Tibial artery (tissue), 4 donors: Measurements from ENCODE around the gene POP4.

Experiments used
- DNase-seq, 2 donors: peaks; one replicate each; pipeline ENCODE4 v3.0.0-alpha.2; 2019
- H3K27ac ChIP-seq, 2 donors: fragments of 200-600 bp; sonication (generic) in 1 of 2; 1 replicate in 1 of 2; 2 replicates in 1 of 2; pipeline ENCODE4 v1.5.1; 2018 to 2019; ENCODE audit warnings: mild to moderate bottlenecking in 1 of 2
- H3K27me3 ChIP-seq, 2 donors: fragments of 200-600 bp; sonication (generic) in 1 of 2; one replicate each; pipeline versions ENCODE4 v1.5.1 to v1.6.0; 2016 to 2019
- H3K36me3 ChIP-seq, 3 donors: fragments of 200-600 bp; sonication (generic) in 2 of 3; one replicate each; pipeline ENCODE4 v1.5.1; 2016 to 2019; ENCODE audit warnings: mild to moderate bottlenecking in 2 of 3
- H3K4me1 ChIP-seq, 4 donors: fragments of 200-600 bp; sonication (generic) in 2 of 4; 1 replicate in 3 of 4; 2 replicates in 1 of 4; pipeline ENCODE4 v1.5.1; 2016 to 2019
- H3K4me3 ChIP-seq, 2 donors: fragments of 200-600 bp; sonication (generic) in 1 of 2; 1 replicate in 1 of 2; 2 replicates in 1 of 2; pipeline ENCODE4 v1.5.1; 2018 to 2019; ENCODE audit warnings: mild to moderate bottlenecking in 2 of 2
- H3K9me3 ChIP-seq, 3 donors: fragments of 200-600 bp; sonication (generic) in 1 of 3; one replicate each; pipeline ENCODE4 v1.5.1; 2016 to 2019
- intact Hi-C: fragments of 100-400 bp; cut with DNase I; formaldehyde crosslinking; loops from one replicate; pipeline ENCODE4 v1.15.0; 2023; ENCODE audit warnings: low total_unique reads
- TF ChIP-seq, protein P1 (sequence below), 2 experiments: fragments of 200-600 bp in 1 of 2; fragments of 450-650 bp in 1 of 2; IDR thresholded peaks; one replicate each; pipeline ENCODE4 v1.5.1; 2017 to 2019; ENCODE audit warnings: antibody characterized with exemption in 2 of 2, mild to moderate bottlenecking in 1 of 2, moderate library complexity in 1 of 2

The POP4 gene

DNA sequence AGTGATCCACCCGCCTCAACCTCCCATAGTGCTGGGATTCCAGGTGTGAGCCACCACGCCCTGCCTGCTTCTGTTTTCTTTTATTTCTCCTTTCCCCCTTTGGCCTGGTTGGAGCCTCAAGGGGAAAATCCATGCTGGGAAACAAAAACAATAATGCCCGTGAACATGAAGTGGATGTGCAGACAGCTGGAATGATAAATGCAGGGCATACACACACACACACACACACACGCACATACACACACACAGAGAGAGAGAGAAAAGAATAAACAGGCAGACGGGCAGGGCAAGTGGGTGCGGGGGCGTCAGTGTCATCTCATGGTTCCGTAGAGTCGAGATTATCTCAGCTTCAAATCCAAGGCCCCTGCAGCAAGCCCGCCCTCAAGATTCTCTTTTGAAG lies 54.8 kb downstream of the POP4 start:
- Histone ChIP-seq H3K27ac (peak overlapping the region; percentile 93), H3K4me3 (no peak overlapping the region), H3K9me3 (no peaks in the 10 kb centered on the region), H3K4me1 (peaks cover 0 to 40% (median 35%) of the 10 kb centered on the region in 4 donors), H3K36me3 (no peaks in the 10 kb centered on the region), H3K27me3 (no peaks in the 10 kb centered on the region)
- intact Hi-C loops = loop anchor here (5.0 kb wide), 1 partner anchor 56 kb away; the partner anchor contains the start of gene C19orf12
- DNase-seq = peak in 1 of 2 donors; percentile 25
- TF ChIP-seq, protein P1, sequence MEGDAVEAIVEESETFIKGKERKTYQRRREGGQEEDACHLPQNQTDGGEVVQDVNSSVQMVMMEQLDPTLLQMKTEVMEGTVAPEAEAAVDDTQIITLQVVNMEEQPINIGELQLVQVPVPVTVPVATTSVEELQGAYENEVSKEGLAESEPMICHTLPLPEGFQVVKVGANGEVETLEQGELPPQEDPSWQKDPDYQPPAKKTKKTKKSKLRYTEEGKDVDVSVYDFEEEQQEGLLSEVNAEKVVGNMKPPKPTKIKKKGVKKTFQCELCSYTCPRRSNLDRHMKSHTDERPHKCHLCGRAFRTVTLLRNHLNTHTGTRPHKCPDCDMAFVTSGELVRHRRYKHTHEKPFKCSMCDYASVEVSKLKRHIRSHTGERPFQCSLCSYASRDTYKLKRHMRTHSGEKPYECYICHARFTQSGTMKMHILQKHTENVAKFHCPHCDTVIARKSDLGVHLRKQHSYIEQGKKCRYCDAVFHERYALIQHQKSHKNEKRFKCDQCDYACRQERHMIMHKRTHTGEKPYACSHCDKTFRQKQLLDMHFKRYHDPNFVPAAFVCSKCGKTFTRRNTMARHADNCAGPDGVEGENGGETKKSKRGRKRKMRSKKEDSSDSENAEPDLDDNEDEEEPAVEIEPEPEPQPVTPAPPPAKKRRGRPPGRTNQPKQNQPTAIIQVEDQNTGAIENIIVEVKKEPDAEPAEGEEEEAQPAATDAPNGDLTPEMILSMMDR (IDR thresholded peaks at IDR 0.05) = no peak

DNA sequence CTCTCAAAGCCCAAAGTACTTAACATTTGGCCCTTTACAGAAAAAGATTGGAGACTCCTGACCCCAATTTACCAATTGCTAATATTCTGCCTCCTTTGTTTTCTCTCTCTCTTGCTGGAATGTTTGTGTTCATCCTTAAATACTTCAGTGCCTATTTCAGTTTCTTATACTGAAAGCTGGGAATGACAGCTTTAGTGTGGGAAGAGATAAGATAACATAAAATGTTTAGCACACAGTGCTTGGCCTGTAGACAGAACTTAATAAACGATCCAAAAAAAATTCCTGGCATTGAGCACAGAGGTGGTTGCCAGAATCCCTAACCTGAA lies 56.2 kb downstream of the POP4 start:
- peaks cover 0 to 54% (median 40%) of the 10 kb centered on the region in 4 donors for H3K4me1 ChIP-seq

DNA sequence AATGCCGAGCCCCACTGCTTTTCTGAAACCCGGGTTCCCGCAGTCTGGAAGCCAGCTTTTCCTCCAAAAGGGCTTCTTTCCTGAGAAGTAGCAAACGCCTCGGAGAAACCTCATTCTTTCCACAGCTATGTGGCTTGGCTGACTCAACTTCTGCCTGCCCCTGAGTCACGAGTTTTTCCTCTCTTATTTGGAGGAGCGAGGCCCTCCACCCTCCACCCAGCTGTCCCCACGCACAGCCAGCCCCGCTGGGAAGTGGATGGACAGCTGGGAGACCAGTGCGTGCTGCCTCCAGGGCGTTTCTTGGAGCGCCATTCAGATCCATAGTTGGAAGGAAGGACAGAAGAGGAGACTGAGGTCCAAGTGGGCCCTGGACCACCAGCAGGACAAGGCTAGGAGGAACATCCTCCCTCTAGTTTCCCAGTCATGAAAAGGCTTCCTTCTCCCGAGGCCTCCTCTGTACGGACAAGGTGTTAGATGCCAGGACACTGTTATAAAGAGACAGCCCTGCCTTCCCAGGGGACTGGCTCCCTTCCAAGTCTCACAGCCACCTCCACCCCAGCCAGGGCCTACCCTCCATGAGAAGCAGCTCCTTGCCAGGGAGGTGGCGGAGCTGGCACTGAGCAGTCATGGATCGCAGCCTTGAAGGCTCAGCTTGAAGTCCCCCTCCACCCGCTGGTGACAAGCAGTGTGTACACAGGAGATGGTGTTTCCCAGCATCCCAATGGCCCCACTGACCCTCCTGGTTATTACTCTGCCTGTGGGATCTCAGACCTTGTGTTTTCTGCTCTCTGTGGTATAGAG lies 56.7 kb downstream of the POP4 start:
- peak; percentile 85 to 93 for DNase-seq
- peaks cover 0 to 59% (median 46%) of the 10 kb centered on the region in 4 donors for H3K4me1 ChIP-seq
- H3K4me3 ChIP-seq = peak overlapping the region; percentile 16 to 37
- no peaks in the 10 kb centered on the region for H3K27me3 ChIP-seq
- intact Hi-C loops = loop anchor here (5.0 kb wide), 1 partner anchor 54 kb away; the partner anchor contains the start of gene C19orf12
- TF ChIP-seq, protein P1 (IDR thresholded peaks at IDR 0.05) = no peak
- no peaks in the 10 kb centered on the region for H3K36me3 ChIP-seq
- H3K9me3 ChIP-seq = no peaks in the 10 kb centered on the region
- peak overlapping the region; percentile 93 for H3K27ac ChIP-seq

More for the DNA sequence above, 56.2 kb downstream of the POP4 start:
- intact Hi-C loops = loop anchor here (5.0 kb wide), 1 partner anchor 55 kb away; the partner anchor contains the start of gene C19orf12
- H3K27me3 ChIP-seq = no peaks in the 10 kb centered on the region
- H3K9me3 ChIP-seq = no peaks in the 10 kb centered on the region
- H3K27ac ChIP-seq = peak overlapping the region; percentile 93
- TF ChIP-seq, protein P1 (IDR thresholded peaks at IDR 0.05) = no peak
- H3K36me3 ChIP-seq = no peaks in the 10 kb centered on the region
- no peak for DNase-seq
- peak overlapping the region; percentile 16 to 37 for H3K4me3 ChIP-seq

DNA sequence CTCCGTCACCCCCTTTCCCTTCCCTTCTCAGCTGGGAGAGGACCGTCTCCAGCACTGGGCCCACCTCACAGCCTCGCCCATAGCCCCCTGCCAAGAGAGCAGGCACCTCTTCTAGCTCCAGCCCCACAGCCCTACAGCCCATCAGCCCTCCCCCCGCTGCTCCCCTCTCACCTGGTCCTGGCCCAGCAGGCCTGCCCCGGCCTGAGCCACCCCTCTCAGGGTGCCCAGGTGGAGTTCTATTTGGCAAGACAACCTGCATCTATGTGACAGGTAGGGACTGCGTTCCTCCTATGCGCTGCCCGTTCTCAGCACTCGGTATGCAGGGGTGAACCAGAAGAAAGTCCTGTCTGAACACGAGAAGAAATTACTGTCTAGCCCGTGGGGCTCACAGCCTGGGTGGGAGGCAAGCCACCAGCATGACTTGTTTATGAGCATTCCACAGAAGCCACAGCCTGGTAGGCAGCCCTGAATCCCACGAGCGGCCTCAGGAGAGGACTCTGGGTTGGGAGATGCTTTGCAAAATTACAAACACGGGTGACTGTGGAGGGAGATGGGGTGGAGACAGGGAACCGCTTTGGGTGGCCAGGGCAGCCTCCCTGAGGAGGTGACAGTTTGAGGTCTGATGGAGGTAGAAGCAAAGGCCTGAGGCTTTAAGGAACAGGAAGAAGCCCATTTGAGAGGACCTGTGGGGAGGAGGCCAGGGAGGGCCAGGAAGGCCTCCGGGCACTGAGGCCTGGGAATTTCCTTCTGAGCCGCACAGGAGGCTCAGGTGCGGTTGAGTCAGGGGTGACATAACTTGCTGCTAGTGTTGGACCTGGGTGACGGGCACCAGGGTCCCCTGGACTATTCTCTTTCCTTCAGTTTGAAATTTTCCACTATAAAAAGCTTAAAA lies 58.0 kb downstream of the POP4 start:
- TF ChIP-seq, protein P1 (IDR thresholded peaks at IDR 0.05) = no peak
- H3K4me3 ChIP-seq = no peak overlapping the region
- peak overlapping the region; percentile 93 for H3K27ac ChIP-seq
- intact Hi-C loops = loop anchor here (5.0 kb wide), 1 partner anchor 53 kb away; the partner anchor contains the start of gene C19orf12
- no peaks in the 10 kb centered on the region for H3K36me3 ChIP-seq
- H3K27me3 ChIP-seq = no peaks in the 10 kb centered on the region
- peaks cover 0 to 72% (median 58%) of the 10 kb centered on the region in 4 donors for H3K4me1 ChIP-seq
- DNase-seq = peak in 1 of 2 donors; percentile 69
- no peaks in the 10 kb centered on the region for H3K9me3 ChIP-seq

DNA sequence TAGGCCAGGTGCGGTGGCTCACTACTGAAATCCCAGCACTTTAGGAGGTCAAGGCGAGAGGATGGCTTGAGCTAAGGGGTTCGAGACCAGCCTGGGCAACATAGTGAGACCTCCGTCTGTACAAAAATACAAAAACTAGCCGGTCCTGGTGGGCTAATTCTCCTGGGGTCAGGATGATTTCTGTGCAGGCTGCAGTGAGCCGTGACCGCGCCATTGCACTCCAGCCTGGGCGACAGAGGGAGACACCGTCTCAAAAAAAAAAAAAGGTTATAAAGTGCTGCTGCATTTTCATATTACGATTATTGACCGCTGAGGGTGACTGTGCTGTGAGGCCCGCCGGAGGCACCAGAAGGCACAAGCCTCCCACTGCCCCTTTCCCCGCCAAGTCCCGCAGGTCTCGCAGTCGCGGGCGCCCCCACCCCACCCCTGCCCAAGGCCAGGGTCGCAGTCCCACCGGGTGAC lies 58.7 kb downstream of the POP4 start:
- H3K36me3 ChIP-seq = no peaks in the 10 kb centered on the region
- intact Hi-C loops = loop anchor here (5.0 kb wide), 1 partner anchor 53 kb away; the partner anchor contains the start of gene C19orf12
- H3K4me1 ChIP-seq = peaks cover 0 to 75% (median 59%) of the 10 kb centered on the region in 4 donors
- no peaks in the 10 kb centered on the region for H3K27me3 ChIP-seq
- no peak for DNase-seq
- no peaks in the 10 kb centered on the region for H3K9me3 ChIP-seq
- peak overlapping the region; percentile 93 for H3K27ac ChIP-seq
- peak overlapping the region; percentile 90 to 91 for H3K4me3 ChIP-seq
- TF ChIP-seq, protein P1 (IDR thresholded peaks at IDR 0.05) = peak in 1 of 2 experiments; percentile 6
